ENCODE results near the gene NSG1.
"Not testable (repeated sequence)": the region's sequence is repeated elsewhere in the genome, so short reads cannot be mapped to it uniquely, and the experiment has no call there.

The NSG1 gene

GRCh38 chr4:4416981-4417380 is 30.1 kb downstream of the NSG1 start:
- DNase-seq (ENCODE audit: low spot score) = no peak

DNA sequence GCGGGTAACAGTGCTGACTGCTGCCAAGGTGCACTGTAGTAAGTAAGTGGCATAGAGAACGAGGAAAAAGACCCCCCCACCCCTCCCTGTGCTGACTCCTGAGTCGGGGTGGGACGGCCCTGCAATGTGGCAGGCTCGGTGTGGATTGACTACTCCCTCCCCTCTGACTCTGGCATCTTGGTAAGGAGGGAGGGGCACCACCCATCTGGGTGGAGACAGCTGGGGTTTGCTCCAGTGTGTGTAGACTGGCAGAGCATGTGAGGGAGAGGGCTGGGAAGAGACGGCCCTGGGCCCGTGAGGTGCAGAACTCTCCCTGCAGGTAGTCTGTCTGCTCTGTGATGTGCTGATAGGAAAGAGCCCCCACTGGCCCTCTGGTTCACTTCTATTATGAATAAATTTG is 31.0 kb downstream of the NSG1 start:
- DNase-seq (ENCODE audit: low spot score) = no peak

DNA sequence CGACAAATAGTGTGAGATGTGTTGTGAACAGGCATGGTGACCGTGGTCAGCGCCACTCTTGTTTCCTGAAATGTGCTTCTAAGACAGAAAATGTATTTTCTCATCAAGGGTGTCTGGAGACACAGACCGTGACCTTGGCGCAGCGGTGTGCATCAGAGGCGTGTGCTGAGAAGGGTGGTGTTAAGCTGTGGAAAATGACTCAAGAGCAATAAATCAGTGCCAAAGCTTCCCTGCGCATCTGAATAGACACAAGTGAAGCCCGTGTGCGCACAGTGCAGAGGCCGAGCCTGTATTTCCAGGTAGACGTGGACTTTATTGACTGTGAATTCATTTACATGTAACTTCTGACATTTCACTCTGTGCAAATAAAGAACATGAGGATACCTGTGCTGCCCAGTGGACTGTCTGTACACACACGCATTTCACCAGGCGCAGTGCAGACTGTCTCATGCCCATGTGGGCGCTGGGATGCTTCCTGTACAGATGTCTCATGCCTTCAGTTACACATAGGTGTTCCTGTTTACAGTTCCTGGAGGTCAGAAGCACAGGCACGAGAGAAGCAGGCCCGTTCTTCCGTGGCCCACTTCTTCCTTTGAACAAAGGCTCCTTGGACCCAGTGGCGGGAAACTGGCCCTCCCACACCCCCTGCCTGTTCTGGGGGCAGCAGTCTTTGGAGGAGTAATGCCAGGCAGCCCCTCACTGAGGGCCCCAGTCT is 31.9 kb downstream of the NSG1 start:
- no peak for DNase-seq (ENCODE audit: low spot score)

GRCh38 chr4:4419896-4420295 is 33.0 kb downstream of the NSG1 start:
- DNase-seq (ENCODE audit: low spot score) = no peak

DNA sequence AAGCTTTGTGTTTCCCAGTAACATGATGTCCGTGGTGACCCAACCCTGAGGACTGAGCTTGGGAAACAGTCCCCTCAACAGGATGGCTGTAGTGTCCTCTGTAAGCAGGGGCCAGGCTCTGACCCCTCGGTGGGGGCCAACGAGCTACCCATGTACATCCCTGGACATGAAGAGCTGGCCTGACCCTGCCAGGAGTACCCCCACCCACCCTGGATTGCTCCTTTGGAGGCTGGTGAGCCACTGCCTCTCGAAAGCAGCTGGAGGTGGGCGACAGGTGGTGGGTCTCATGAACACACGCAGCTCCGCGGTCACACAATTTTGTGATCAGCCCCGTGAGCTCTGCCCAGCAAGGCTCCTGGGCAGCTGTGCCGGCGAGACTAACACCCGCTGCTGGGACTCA is 33.5 kb downstream of the NSG1 start:
- no peak for DNase-seq (ENCODE audit: low spot score)

GRCh38 chr4:4421356-4421755 is 34.5 kb downstream of the NSG1 start:
- no peak for DNase-seq (ENCODE audit: low spot score)

- DNase-seq (ENCODE audit: low spot score) = not testable (repeated sequence)
These were observed 35.2 kb downstream of the NSG1 start for GRCh38 chr4:4422117-4422516.

DNA sequence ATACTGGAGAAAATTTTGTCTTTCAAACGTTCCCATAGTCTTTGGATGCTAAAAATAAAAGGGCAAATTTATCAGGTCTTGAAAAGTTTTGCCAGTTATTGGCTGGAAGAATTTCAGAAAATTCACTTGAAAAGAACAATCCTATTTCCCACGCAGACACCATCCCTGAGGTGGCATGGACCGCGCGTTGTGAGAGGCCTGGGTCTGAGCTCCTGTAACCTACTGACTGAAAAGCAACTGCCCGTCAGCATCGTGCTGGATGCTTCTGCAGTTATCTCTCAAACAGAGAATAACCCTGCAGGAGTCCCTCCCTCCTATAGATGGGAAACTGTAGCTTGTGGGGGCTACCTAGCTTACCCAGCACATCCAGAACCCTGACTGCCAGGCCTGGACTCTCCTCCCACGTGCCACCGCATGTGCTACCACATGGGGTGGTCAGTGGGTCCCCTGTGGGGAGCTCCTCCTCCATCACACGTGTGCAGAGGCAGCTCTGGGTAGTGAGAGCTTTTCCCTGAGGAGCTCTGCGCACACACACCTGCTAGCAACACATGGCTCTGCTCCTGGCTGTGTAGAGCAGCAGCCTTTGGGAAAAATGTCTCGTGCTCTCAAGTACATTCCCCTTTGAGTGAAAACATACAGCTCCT is 36.1 kb downstream of the NSG1 start:
- DNase-seq (ENCODE audit: low spot score) = no peak

- no peak for DNase-seq (ENCODE audit: low spot score)
These were observed 37.0 kb downstream of the NSG1 start for GRCh38 chr4:4423706-4424498.

DNA sequence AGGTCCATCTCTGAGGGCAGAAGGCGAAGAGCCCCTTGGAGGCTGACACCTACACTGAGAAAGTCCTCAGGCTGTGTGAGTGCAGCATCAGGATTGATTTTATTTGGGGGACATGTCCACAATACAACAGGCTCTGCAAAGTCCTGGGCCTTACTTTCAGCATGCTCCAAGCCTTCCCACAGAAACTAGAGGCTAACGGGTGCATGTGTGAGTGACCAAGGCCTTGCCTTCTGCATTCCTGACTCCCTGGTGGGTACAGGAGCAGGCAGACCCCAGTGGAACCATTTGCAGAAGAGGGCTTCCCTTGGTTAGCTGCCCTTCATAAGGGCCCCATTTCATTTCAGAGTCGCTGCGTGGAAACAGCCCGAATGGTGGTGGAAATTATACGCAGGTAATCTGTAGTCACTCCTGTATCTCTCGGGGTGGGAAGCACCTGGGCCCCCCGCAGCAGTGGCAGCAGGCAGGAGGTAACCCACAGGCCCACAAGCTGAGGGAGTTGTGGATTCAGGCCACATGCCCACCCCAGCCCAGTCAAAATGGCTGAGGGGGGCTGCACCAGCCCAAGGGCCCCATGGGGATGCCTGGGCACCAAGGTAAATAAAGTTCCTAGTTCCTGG is 37.7 kb downstream of the NSG1 start:
- no peak for DNase-seq (ENCODE audit: low spot score)

DNA sequence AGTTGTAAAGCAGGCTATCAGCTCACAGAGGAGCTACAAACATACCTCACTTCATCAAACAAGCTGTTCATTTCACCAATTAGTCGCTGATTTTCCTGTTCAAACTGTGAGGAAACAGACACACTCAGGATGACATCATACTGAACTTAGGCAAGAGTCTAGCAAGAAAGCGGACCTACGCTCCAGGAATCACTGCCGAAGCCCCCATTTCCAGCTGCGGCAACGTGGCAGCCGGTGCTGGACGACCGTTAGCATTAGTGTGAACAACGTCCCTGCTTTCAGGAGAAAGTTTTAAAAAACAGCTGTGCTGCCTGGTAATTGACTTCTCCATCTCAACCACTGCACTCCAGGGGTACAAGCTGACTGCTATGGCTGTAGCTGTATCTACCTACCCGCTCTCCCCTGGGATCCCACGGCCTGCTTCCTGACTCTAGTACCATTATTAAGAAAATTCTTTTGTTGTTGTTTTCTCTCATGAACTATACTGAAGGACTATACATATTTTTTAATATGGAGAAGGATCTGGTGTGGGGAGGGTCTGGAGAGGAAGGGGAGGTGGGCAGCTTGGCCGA is 38.3 kb downstream of the NSG1 start:
- no peak for DNase-seq (ENCODE audit: low spot score)

DNA sequence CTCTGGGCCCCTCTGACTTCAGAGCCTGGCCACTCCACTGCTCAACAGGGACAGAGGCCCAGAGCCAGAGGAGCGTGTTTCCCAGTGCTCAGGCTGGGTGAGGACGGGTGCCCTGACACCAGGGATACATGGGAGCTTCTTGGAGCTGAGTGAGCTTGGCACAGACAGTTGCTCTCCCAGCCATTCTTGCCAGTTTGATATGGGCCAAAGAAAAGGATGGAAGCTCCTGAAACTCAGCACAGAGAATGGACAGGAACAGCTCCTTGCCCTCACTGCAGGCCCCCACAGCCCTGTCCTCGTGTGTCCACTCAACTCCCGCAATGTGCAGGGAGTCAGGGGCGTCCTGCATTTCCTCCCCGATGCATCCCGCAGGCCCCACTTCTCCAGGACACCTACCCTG is 38.8 kb downstream of the NSG1 start:
- no peak for DNase-seq (ENCODE audit: low spot score)

DNA sequence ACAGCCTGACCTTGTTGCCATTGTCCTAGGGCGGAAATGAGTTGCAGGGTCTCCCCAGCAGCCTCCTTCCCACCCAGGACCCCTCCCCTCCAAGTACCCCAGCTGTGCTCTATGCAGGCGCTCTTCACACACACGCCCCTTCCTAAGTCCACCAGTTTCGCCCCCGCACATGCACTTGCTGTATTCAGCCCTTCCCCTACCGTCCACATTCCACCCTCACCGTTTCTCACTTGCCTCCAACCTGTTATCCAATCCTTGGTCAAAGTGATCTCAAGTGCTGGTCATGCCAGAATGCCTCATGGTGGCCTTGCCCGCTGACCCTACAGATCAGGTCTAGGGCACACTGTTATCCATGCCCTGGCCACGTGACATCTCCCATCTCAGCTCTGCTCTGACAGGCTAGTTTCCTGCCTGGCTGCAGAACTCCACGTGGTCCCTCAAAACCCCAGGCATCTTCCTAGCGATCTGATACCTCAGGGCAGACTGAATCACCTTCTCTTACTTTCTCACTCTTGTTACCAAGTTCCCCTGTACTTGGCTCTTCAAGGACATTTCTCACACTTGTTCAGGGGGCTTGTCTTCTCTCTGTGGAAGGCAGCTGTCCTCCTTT is 39.7 kb downstream of the NSG1 start:
- DNase-seq (ENCODE audit: low spot score) = no peak

DNA sequence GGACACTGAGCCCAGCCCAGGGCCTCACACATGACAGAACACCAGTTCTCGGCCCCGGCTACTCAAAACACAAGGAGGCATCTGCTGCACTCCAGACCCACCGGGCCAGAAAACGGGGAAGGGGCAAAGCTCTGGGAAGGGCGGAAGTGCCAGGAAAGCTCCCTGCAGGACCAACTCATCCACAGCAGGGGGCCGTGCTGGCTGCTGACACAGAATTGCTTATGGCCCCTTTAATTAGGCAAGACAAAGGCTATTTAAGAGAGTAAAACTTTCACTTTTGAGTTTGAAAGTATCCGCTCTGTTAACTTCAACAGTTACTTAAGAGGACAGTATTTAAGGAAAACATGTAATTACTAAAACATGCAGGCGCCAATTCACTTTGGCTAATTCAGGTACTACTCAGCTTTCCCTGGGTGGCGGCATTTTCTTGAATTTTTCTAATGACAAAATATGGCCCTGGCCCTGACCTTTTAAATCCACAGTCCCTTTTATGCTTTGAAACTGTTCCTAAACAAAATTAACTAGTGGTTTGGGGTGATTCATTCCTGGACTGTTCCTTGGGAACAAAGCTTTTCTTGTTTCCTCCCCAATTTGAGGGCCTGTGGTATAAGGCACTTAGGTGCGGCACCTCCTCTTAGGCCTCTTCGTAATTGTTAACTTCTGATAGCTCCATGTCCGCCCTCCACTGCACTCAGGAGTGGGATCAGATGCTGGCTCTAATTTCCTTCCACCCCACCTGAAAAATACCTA is 40.4 kb downstream of the NSG1 start:
- no peak for DNase-seq (ENCODE audit: low spot score)

- DNase-seq (ENCODE audit: low spot score) = no peak
These were observed 41.0 kb downstream of the NSG1 start for GRCh38 chr4:4427886-4428285.

GRCh38 chr4:4428966-4429875 is 42.3 kb downstream of the NSG1 start:
- no peak for DNase-seq (ENCODE audit: low spot score)

GRCh38 chr4:4430492-4431195 is 43.7 kb downstream of the NSG1 start:
- peak; percentile 42 for DNase-seq (ENCODE audit: low spot score)

DNA sequence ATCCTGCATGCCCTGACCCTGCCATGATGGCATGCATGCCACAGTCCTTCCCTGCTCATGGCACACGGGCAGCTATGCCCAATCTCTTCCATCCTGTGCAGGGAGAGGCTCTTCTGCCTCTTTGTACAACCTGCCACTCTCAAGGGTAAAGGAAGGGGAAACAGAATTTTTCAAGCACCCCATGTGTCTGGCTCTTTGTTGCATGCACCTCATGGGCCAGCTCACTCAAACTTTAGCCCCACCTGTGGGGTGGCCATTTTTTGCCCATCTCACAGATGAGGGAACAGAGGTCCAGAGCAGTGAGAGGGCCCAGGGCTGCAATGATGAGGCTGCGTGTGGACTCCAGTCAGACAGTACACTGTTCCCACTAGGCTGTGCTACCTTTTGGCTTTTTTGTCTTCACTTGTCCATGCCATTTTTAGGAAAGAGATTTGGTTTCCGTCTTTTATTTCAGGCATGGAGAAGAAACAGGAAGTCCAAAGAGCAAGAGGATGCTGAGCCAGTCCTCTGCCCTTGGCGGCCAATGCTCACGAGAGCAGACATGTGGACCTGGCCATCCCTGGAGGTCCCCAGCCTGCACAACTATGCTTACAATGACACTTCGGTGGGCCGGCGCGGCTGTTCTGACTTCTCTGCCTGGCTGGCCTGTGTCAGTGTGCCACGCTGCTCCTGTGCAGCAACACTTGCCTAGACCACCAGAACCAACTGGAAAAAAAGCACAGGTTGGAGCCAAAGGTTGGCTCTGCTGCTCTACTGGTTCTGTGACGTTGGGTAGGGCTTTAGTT is 45.6 kb downstream of the NSG1 start:
- DNase-seq (ENCODE audit: low spot score) = no peak

- no peak for DNase-seq (ENCODE audit: low spot score)
These were observed 47.0 kb downstream of the NSG1 start for GRCh38 chr4:4433941-4434340.

Data from hematopoietic multipotent progenitor cell treated with erythropoietin and hydrocortisone succinate and interleukin-3 and kit ligand, for 15 days (in vitro differentiated cells).